Uterus (tissue), 4 donors: ENCODE data around the gene LYPD3. TPM values are rescaled to one million over a fixed set of nuclear protein-coding genes. Genes with fewer than 3 reads are reported as not detected.
A peak's percentile ranks its signal among the peaks of the same experiment; 100 is the strongest.
"Not testable (repeated sequence)": the region's sequence is repeated elsewhere in the genome, so short reads cannot be mapped to it uniquely, and the experiment has no call there.

ENCODE experiments used
- DNase-seq, 2 donors: peaks; one replicate each; pipeline ENCODE4 v3.0.0-alpha.2; 2019 to 2020
- H3K27ac ChIP-seq, 2 donors: fragments of 200-600 bp; sonication (generic); 1 replicate in 1 of 2; 2 replicates in 1 of 2; pipeline ENCODE4 v1.5.1; 2016 to 2018
- H3K27me3 ChIP-seq, 2 donors: fragments of 200-600 bp; sonication (generic); one replicate each; pipeline ENCODE4 v1.5.1; 2018 to 2019; ENCODE audit warnings: control low read depth in 1 of 2
- H3K36me3 ChIP-seq, 2 donors: fragments of 200-600 bp; sonication (generic); one replicate each; pipeline ENCODE4 v1.5.1; 2019; ENCODE audit warnings: control low read depth in 1 of 2
- H3K4me1 ChIP-seq, 2 donors: fragments of 200-600 bp; sonication (generic); one replicate each; pipeline ENCODE4 v1.5.1; 2018 to 2019; ENCODE audit warnings: control low read depth in 1 of 2
- H3K4me3 ChIP-seq, 2 donors: fragments of 200-600 bp; sonication (generic); 1 replicate in 1 of 2; 2 replicates in 1 of 2; pipeline ENCODE4 v1.5.1; 2018 to 2019; ENCODE audit warnings: mild to moderate bottlenecking in 1 of 2
- H3K9me3 ChIP-seq, 2 donors: fragments of 200-600 bp; sonication (generic); one replicate each; pipeline ENCODE4 v1.5.1; 2019; ENCODE audit warnings: control low read depth in 1 of 2
- POLR2A ChIP-seq, 2 donors: fragments of 450-650 bp; IDR thresholded peaks; one replicate each; pipeline ENCODE4 v1.6.1; 2016; ENCODE audit warnings: antibody characterized with exemption in 2 of 2, mild to moderate bottlenecking in 1 of 2, moderate library complexity in 1 of 2
- intact Hi-C: fragments of 100-400 bp; cut with DNase I; formaldehyde crosslinking; loops from one replicate; pipeline ENCODE4 v1.15.1; 2023; ENCODE audit warnings: low total_unique reads
- total RNA-seq, 4 donors: library from RNA; depleted of rRNA in 3 of 4; stranded (reverse); fragments of >200 nt in 3 of 4; gene quantifications; one replicate each; pipeline versions ENCODE4 v1.1.0 to v1.2.4, GENCODE V29; 2014 to 2023
- TF ChIP-seq, protein P1 (sequence below), 4 experiments: fragments of 200-600 bp in 2 of 4; fragments of 450-650 bp in 2 of 4; sonication (generic) in 2 of 4; IDR thresholded peaks; one replicate each; pipeline ENCODE4 v1.5.1; 2016 to 2019; ENCODE audit warnings: antibody characterized with exemption in 4 of 4, mild to moderate bottlenecking in 2 of 4, moderate library complexity in 1 of 4
- donor health status: DM: yes; HTN: yes; CAD: no.

Gene LYPD3
- 1 to 10 TPM in 1 of 4 donors, under 1 TPM in 1, not detected in 2; 0.28 to 2.4 TPM for total RNA-seq

DNA sequence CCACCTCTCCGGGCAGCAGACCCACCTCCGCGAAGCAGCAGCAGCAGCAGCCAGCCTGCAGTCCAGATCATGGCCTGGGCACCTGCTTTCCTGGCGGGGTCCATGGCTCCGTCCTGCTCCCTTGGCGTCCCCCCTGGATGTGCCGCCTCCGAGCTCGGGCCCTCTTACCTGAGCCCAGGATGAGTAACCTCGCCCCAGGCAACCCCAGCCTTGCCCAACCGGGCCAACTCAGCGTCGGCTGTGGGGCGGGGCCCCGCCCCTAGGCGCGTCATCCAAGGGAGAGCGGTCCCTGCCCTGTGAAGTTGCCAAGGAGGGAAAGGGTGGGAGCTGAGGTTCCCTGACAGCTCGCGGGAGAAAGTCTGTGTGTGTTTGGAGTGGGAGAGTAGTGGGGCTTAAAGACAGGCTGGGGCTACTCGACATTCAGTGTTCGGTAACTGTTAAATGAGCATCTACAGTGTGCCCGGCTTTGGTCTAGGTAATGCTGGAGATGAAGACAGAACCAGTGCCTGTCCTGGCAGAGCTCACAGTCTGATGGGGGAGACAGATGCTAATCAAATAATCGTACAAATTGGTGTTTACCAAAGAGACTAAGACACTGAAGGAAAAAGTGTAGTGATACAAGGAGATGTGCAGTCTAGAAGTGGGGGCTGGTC, at the start of gene LYPD3:
Gene LYPD3, minus strand, starts transcription at position 141 of the 653 bp plus-strand sequence. Its CDS starts 37 bp downstream, at position 104.
- TF ChIP-seq, protein P1, sequence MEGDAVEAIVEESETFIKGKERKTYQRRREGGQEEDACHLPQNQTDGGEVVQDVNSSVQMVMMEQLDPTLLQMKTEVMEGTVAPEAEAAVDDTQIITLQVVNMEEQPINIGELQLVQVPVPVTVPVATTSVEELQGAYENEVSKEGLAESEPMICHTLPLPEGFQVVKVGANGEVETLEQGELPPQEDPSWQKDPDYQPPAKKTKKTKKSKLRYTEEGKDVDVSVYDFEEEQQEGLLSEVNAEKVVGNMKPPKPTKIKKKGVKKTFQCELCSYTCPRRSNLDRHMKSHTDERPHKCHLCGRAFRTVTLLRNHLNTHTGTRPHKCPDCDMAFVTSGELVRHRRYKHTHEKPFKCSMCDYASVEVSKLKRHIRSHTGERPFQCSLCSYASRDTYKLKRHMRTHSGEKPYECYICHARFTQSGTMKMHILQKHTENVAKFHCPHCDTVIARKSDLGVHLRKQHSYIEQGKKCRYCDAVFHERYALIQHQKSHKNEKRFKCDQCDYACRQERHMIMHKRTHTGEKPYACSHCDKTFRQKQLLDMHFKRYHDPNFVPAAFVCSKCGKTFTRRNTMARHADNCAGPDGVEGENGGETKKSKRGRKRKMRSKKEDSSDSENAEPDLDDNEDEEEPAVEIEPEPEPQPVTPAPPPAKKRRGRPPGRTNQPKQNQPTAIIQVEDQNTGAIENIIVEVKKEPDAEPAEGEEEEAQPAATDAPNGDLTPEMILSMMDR (IDR thresholded peaks at IDR 0.05): no peak
- TF ChIP-seq POLR2A (IDR thresholded peaks at IDR 0.05): no peak
- Histone ChIP-seq H3K36me3 (no peaks in the 10 kb centered on the region), H3K4me1 (peaks cover 0 to 8% of the 10 kb centered on the region in 2 donors), H3K4me3 (peak within 1 kb of the TSS; percentile 62 to 65), H3K27me3 (no peaks in the 10 kb centered on the region), H3K9me3 (no peaks in the 10 kb centered on the region), H3K27ac (peak within 1 kb of the TSS; percentile 77 to 90)
- intact Hi-C loops: no loop called here
- peak; percentile 21 to 49 for DNase-seq

DNA sequence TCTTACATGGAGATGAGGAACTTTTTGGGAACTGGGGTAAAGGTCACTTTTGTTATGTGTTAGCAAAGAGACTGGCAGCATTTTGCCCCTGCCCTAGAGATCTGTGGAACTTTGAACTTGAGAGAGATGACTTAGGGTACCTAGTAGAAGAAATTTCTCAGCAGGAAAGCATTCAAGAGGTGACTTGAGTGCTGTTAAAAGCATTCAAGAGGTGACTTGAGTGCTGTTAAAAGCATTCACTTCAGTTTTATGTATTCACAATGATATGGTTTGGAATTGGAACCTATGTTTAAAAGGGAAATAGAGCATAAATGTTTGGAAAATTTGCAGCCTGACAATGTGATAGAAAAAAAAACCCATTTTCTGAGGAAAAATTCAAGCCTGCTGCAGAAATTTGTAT, 47.0 kb upstream of the LYPD3 start:
- H3K9me3 ChIP-seq, H3K27ac ChIP-seq, H3K27me3 ChIP-seq, H3K4me1 ChIP-seq, DNase-seq, intact Hi-C loops, H3K36me3 ChIP-seq, H3K4me3 ChIP-seq: not testable (repeated sequence)

DNA sequence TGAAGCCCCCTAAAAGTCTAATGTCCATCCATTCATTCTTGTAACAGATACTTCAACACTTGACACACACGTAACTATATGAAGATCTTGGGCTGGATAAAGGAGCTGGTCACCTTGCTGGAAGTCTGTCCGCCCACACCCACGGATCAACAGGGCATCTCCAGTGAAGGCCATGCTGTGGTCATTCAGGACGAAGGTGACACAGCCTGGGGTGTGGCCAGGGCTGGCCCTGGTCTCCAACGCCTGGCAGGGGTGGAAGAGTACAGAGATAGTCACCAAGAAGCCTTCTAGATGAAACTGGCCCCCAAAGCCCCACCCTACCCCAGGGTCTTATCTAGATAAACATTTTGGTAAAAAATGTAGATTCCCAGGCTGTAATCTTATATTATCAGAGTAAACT, 45.9 kb upstream of the LYPD3 start:
- TF ChIP-seq POLR2A (IDR thresholded peaks at IDR 0.05): no peak
- TF ChIP-seq, protein P1 (IDR thresholded peaks at IDR 0.05): no peak
- H3K4me1 ChIP-seq: no peaks in the 10 kb centered on the region
- H3K27ac ChIP-seq: no peak overlapping the region
- no peaks in the 10 kb centered on the region for H3K27me3 ChIP-seq
- no peak for DNase-seq
- H3K9me3 ChIP-seq: no peaks in the 10 kb centered on the region
- H3K4me3 ChIP-seq: no peak overlapping the region
- no peaks in the 10 kb centered on the region for H3K36me3 ChIP-seq
- intact Hi-C loops: no loop called here

DNA sequence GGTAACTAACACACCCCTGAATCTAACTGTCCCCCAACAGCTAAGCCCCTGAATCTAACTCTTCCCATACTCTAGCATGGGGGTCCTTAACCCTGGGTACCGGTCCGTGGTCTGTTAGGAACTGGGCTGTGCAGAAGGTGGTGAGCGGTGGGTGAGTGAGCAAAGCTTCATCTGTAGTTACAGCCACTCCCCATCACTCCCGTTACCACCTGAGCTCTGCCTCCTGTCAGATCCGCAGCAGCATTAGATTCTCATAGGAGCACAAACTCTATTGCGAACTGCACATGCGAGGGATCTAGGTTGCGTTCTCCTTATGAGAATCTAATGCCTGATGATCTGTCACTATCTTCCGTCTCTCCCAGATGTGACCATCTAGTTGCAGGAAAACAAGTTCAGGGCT, 45.3 kb upstream of the LYPD3 start:
- H3K27me3 ChIP-seq: no peaks in the 10 kb centered on the region
- H3K27ac ChIP-seq: no peak overlapping the region
- intact Hi-C loops: no loop called here

DNA sequence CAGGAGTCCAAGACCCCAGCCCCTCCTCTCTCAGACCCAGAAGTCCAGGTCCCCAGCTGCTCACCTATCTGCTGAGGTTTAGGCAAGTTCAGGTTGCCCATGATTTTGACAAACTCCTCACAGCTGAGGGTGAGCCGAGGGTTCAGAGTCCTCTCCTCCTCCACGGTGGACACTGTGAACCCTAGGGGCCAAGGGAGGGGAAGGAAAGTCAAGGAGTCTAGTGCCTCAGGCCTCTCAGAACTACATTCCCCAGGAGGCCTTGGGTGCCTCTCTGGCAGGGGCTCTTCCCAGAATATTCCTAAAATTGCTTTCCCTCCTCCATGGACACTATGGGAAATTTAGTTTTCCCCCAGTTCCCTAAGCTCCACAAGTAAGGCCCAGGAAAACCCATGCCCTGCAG, 42.5 kb upstream of the LYPD3 start:
- Histone ChIP-seq H3K36me3 (no peaks in the 10 kb centered on the region), H3K4me1 (no peaks in the 10 kb centered on the region), H3K27me3 (no peaks in the 10 kb centered on the region), H3K4me3 (no peak overlapping the region), H3K9me3 (no peaks in the 10 kb centered on the region), H3K27ac (no peak overlapping the region)
- no peak for TF ChIP-seq POLR2A (IDR thresholded peaks at IDR 0.05)
- TF ChIP-seq, protein P1 (IDR thresholded peaks at IDR 0.05): no peak
- DNase-seq: no peak
- intact Hi-C loops: no loop called here

More for the DNA sequence above, 45.3 kb upstream of the LYPD3 start:
- H3K4me3 ChIP-seq: no peak overlapping the region
- TF ChIP-seq POLR2A (IDR thresholded peaks at IDR 0.05): no peak
- TF ChIP-seq, protein P1 (IDR thresholded peaks at IDR 0.05): no peak
- no peaks in the 10 kb centered on the region for H3K9me3 ChIP-seq
- no peaks in the 10 kb centered on the region for H3K4me1 ChIP-seq
- H3K36me3 ChIP-seq: no peaks in the 10 kb centered on the region
- no peak for DNase-seq
